ENCODE measurements around the gene UNC5A. TPM values are rescaled to one million over a fixed set of nuclear protein-coding genes. Genes with fewer than 3 reads are reported as not detected.
A peak's percentile ranks its signal among the peaks of the same experiment; 100 is the strongest.

UNC5A gene
- total RNA-seq, 1 experiment from 2014 or later: 0.13 TPM

DNA sequence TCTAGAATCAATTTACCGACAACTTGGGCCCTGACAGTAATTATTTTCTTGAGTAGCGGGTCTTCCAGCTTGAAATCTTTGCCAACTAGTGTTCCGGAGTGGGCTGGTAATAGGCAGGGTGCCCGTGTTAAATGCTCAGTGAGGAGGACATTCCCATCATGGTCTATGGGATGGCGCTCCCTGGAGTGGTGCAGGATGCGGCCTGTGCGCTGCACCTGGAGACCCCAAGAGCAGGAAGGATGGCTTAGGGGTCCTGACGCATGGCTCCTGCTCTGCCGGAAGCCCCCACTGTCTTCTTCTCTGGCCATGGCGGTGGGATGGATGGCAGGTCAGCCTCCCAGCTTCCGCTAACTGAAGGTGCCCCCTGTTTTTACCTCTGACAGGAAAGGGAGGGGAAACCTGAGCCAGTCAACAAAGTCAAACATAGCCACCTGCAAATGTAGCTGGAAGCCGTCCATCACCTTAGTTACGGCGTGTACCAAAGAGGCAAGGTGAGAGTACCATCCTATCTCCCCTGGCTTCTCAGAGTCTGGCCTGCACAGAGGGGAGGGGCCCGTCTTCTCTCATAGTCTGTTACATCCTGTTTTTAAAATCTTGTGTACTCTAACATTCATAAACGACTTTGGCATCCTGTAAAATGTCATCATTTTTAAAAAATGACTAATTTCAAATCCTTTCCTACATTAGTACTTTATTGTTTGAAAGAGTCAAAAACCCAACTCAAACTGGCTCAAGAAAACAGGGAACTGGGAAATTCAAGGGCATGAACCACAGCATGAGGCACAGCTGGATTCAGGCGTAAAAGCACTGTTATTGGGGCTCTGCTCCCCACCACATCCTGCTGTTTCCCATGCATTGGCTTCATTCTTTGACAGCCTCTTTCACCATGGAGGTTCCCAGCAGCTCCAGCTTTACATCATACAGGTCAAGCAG is 28.5 kb upstream of the UNC5A start:
- intact Hi-C loops (cut with micrococcal nuclease; ENCODE audit: unreplicated experiment): no loop called here
- Histone ChIP-seq H3K4me1 (ENCODE audit: control insufficient read depth, insufficient read depth, low read length) (no peaks in the 10 kb centered on the region), H3K4me3 (ENCODE audit: low read depth in 2 of 2, low read length in 2 of 2) (no peak overlapping the region), H3K36me3 (ENCODE audit: control insufficient read depth, insufficient read depth, low read length) (no peaks in the 10 kb centered on the region), H3K9me3 (ENCODE audit: control insufficient read depth, insufficient read depth, low read depth, low read length) (no peaks in the 10 kb centered on the region), H3K27me3 (ENCODE audit: control insufficient read depth, insufficient read depth, low read length) (0 out of 2 replicates have a peak, but pooled peaks cover 2% of the 10 kb centered on the region), H3K27ac (ENCODE audit: low read length) (no peak overlapping the region)
- CTCF ChIA-PET: no interaction called here
- POLR2A ChIA-PET: no interaction called here
- no peak for TF ChIP-seq TCF7L2 (IDR thresholded peaks at IDR 0.05; ENCODE audit: low read depth, low read length)
- TF ChIP-seq, protein P1, sequence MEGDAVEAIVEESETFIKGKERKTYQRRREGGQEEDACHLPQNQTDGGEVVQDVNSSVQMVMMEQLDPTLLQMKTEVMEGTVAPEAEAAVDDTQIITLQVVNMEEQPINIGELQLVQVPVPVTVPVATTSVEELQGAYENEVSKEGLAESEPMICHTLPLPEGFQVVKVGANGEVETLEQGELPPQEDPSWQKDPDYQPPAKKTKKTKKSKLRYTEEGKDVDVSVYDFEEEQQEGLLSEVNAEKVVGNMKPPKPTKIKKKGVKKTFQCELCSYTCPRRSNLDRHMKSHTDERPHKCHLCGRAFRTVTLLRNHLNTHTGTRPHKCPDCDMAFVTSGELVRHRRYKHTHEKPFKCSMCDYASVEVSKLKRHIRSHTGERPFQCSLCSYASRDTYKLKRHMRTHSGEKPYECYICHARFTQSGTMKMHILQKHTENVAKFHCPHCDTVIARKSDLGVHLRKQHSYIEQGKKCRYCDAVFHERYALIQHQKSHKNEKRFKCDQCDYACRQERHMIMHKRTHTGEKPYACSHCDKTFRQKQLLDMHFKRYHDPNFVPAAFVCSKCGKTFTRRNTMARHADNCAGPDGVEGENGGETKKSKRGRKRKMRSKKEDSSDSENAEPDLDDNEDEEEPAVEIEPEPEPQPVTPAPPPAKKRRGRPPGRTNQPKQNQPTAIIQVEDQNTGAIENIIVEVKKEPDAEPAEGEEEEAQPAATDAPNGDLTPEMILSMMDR (IDR thresholded peaks at IDR 0.05): no peak
- in situ Hi-C loops (cut with HindIII; ENCODE audit: low pct_unique_long_range_greater_than_20kb, low sequenced_read_pairs): no loop called here
- DNase-seq (ENCODE audit: low read depth, low spot score): no peak
- ATAC-seq: no peak
- no TSS peak for BruUV-seq (replicated peaks)

DNA sequence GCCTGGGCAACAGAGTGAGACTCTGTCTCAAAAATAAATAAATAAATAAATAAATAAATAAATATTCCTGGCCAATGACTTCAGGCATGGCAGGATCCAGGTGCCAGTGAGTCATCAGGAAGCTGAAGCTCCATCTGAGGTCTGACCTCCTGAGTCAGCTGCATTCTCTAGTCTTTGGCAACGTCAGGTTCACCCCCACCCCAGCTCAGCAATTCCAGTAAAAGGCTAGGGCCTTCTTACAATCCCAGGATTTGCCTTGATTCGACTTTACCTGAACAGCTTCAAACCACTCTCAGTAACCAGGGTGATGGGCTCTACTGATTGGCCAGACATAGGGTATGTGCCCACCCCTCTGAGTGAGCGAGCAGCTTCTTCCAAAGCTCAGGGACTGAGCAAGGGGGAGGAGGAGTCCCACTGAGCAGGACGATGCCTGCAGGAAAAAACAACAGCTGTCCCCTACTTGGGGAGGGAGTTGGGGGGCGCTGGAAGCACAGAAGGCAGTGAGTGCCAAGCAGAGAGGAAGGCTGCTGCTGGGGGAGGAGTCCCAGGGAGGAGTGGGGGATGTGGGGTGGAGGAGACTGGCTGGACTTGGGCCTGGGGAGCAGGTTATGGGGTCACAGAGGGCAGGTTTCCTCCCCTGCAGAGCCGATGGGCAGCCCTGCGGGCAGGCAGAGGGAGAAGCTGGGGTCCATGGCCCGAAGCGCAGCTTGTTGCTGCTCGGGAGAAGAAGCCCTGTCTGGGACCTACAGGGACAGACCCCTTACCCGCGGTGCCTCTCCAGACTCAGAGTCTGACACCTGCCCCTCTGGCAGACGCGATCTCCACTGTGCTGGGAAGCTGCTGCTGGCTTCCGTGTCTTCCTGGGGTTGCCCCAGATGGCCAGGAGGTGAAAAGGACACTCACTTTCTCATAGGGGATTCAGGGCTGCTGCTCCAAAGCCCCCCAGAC is 25.9 kb upstream of the UNC5A start:
- Histone ChIP-seq H3K27ac (ENCODE audit: low read length) (no peak overlapping the region), H3K27me3 (ENCODE audit: control insufficient read depth, insufficient read depth, low read length) (peaks cover 2% of the 10 kb centered on the region; the same call in 1 of the 2 replicates), H3K4me1 (ENCODE audit: control insufficient read depth, insufficient read depth, low read length) (no peaks in the 10 kb centered on the region), H3K36me3 (ENCODE audit: control insufficient read depth, insufficient read depth, low read length) (no peaks in the 10 kb centered on the region), H3K9me3 (ENCODE audit: control insufficient read depth, insufficient read depth, low read depth, low read length) (no peaks in the 10 kb centered on the region), H3K4me3 (ENCODE audit: low read depth in 2 of 2, low read length in 2 of 2) (no peak overlapping the region)
- intact Hi-C loops (cut with micrococcal nuclease; ENCODE audit: unreplicated experiment) (no loop called here), in situ Hi-C loops (cut with HindIII; ENCODE audit: low pct_unique_long_range_greater_than_20kb, low sequenced_read_pairs) (no loop called here)
- peak; percentile 35 for DNase-seq (ENCODE audit: low read depth, low spot score)
- TF ChIP-seq, protein P2, sequence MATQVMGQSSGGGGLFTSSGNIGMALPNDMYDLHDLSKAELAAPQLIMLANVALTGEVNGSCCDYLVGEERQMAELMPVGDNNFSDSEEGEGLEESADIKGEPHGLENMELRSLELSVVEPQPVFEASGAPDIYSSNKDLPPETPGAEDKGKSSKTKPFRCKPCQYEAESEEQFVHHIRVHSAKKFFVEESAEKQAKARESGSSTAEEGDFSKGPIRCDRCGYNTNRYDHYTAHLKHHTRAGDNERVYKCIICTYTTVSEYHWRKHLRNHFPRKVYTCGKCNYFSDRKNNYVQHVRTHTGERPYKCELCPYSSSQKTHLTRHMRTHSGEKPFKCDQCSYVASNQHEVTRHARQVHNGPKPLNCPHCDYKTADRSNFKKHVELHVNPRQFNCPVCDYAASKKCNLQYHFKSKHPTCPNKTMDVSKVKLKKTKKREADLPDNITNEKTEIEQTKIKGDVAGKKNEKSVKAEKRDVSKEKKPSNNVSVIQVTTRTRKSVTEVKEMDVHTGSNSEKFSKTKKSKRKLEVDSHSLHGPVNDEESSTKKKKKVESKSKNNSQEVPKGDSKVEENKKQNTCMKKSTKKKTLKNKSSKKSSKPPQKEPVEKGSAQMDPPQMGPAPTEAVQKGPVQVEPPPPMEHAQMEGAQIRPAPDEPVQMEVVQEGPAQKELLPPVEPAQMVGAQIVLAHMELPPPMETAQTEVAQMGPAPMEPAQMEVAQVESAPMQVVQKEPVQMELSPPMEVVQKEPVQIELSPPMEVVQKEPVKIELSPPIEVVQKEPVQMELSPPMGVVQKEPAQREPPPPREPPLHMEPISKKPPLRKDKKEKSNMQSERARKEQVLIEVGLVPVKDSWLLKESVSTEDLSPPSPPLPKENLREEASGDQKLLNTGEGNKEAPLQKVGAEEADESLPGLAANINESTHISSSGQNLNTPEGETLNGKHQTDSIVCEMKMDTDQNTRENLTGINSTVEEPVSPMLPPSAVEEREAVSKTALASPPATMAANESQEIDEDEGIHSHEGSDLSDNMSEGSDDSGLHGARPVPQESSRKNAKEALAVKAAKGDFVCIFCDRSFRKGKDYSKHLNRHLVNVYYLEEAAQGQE (IDR thresholded peaks at IDR 0.05; ENCODE audit: insufficient read depth in 1 of 2, low read depth in 2 of 2, low read length in 1 of 2): no peak
- TF ChIP-seq SIN3A (IDR thresholded peaks at IDR 0.05; ENCODE audit: borderline replicate concordance, insufficient read depth, low read depth, low read length) (no peak), TCF7L2 (IDR thresholded peaks at IDR 0.05; ENCODE audit: low read depth, low read length) (no peak), POLR2AphosphoS5 (IDR thresholded peaks at IDR 0.05; ENCODE audit: low read depth, low read length) (no peak)
- TF ChIP-seq, protein P1 (IDR thresholded peaks at IDR 0.05): no peak
- CTCF ChIA-PET: no interaction called here
- ATAC-seq: peak; percentile 29; the same call in 1 of the 2 replicates
- no TSS peak for BruUV-seq (replicated peaks)
- POLR2A ChIA-PET: interaction anchor here (0.6 kb wide), 1 partner anchor 19 kb away, joined by 3 read pairs; no protein-coding TSS in a partner anchor
